Cardiac muscle cell (in vitro differentiated cells and primary cell): ENCODE results near the gene ADH4. TPM values are rescaled to one million over a fixed set of nuclear protein-coding genes. Genes with fewer than 3 reads are reported as not detected.

Experiments used
- DNase-seq, 2 donors: peaks; one replicate each; pipeline versions ENCODE4 v3.0.0 to v3.0.0-alpha.2; 2010 to 2017; ENCODE audit warnings: low read depth in 1 of 2, low spot score in 1 of 2
- H3K27ac ChIP-seq: fragments of 200-600 bp; sonication (generic); 2 replicates; pipeline ENCODE4 v1.5.1; 2016
- H3K27me3 ChIP-seq: fragments of 200-600 bp; sonication (generic); 2 replicates; pipeline ENCODE4 v1.6.0; 2016; ENCODE audit warnings: control low read depth
- H3K36me3 ChIP-seq: fragments of 200-600 bp; sonication (generic); 2 replicates; pipeline ENCODE4 v1.5.1; 2016; ENCODE audit warnings: control low read depth
- H3K4me1 ChIP-seq: fragments of 200-600 bp; sonication (generic); 2 replicates; pipeline ENCODE4 v1.8.1; 2017; ENCODE audit warnings: low read depth, mild to moderate bottlenecking, mixed run types
- H3K4me3 ChIP-seq: fragments of 200-600 bp; sonication (generic); 2 replicates; pipeline ENCODE4 v1.5.1; 2016; ENCODE audit warnings: mild to moderate bottlenecking
- H3K9me3 ChIP-seq: fragments of 200-600 bp; sonication (generic); 2 replicates; pipeline ENCODE4 v1.5.1; 2017; ENCODE audit warnings: low read depth, mild to moderate bottlenecking, control low read depth
- CTCF ChIP-seq: IDR thresholded peaks from 2 replicates; pipeline ENCODE4 v1.5.1; 2012; ENCODE audit warnings: low read depth, mild to moderate bottlenecking, low read length
- polyA plus RNA-seq: library from polyadenylated mRNA; unstranded; fragments of >200 nt; fragmentation: Nextera tagmentation; extraction: Ambion mirVana; gene quantifications from 2 replicates; pipeline ENCODE4 v1.2.1, GENCODE V29; 2016
- total RNA-seq: library from RNA; depleted of rRNA; stranded (reverse); fragments of >200 nt; gene quantifications from 2 replicates; pipeline ENCODE4 v1.2.3, GENCODE V29; 2016

ADH4 gene
- total and polyA plus RNA-seq, 2 experiments from 2014 or later = 0.42 TPM; not detected in 1

GRCh38 chr4:99151452-99151851 is 7.4 kb upstream of the ADH4 start:
- no peak for DNase-seq
- Histone ChIP-seq H3K4me3 (no peak overlapping the region), H3K4me1 (no peaks in the 10 kb centered on the region), H3K27ac (no peak overlapping the region), H3K27me3 (no peaks in the 10 kb centered on the region), H3K36me3 (no peaks in the 10 kb centered on the region), H3K9me3 (no peaks in the 10 kb centered on the region)
- no peak for TF ChIP-seq CTCF

GRCh38 chr4:99149426-99150019 is 5.4 kb upstream of the ADH4 start:
- TF ChIP-seq CTCF = no peak
- no peaks in the 10 kb centered on the region for H3K4me1 ChIP-seq
- no peak overlapping the region for H3K27ac ChIP-seq
- H3K36me3 ChIP-seq = no peaks in the 10 kb centered on the region
- H3K27me3 ChIP-seq = no peaks in the 10 kb centered on the region
- no peak overlapping the region for H3K4me3 ChIP-seq
- no peak for DNase-seq
- no peaks in the 10 kb centered on the region for H3K9me3 ChIP-seq

- DNase-seq = no peak
- Histone ChIP-seq H3K36me3 (no peaks in the 10 kb centered on the region), H3K27ac (no peak overlapping the region), H3K9me3 (no peaks in the 10 kb centered on the region), H3K4me3 (no peak overlapping the region), H3K4me1 (no peaks in the 10 kb centered on the region), H3K27me3 (no peaks in the 10 kb centered on the region)
- no peak for TF ChIP-seq CTCF
These were observed 4.5 kb upstream of the ADH4 start for GRCh38 chr4:99148550-99148949.

- Histone ChIP-seq H3K27me3 (no peaks in the 10 kb centered on the region), H3K27ac (no peak overlapping the region), H3K4me3 (no peak overlapping the region), H3K9me3 (no peaks in the 10 kb centered on the region), H3K4me1 (peaks cover 5% of the 10 kb centered on the region), H3K36me3 (no peaks in the 10 kb centered on the region)
- TF ChIP-seq CTCF = no peak
- no peak for DNase-seq
These were observed 490 bp upstream of the ADH4 start for GRCh38 chr4:99144587-99144986.

- H3K27ac ChIP-seq = no peak overlapping the region
- H3K9me3 ChIP-seq = no peaks in the 10 kb centered on the region
- H3K36me3 ChIP-seq = no peaks in the 10 kb centered on the region
- H3K4me3 ChIP-seq = no peak overlapping the region
- TF ChIP-seq CTCF = no peak
- no peaks in the 10 kb centered on the region for H3K4me1 ChIP-seq
- no peak for DNase-seq
- no peaks in the 10 kb centered on the region for H3K27me3 ChIP-seq
These were observed 7.8 kb downstream of the ADH4 start for GRCh38 chr4:99136329-99136728.
